HEK293T (cell line): ENCODE data around the gene UBE2N.
"Not testable (repeated sequence)": the region's sequence is repeated elsewhere in the genome, so short reads cannot be mapped to it uniquely, and the experiment has no call there.

ENCODE experiments used
- CTCF ChIA-PET: fragments of 350-600 bp; formaldehyde crosslinking; extraction: SDS; loops from one replicate; lab custom pipeline; 2021; ENCODE audit warnings: antibody characterized with exemption, inconsistent platforms; lab: Yijun Ruan, JAX
- POLR2A ChIA-PET: fragments of 350-600 bp; formaldehyde crosslinking; extraction: SDS; loops from one replicate; lab custom pipeline; 2020; ENCODE audit warnings: antibody characterized with exemption, inconsistent platforms; lab: Yijun Ruan, JAX
- DNase-seq: peaks from one replicate; pipeline ENCODE4 v3.0.0; 2012; ENCODE audit warnings: mixed read lengths; ENCODE audit errors: extremely low spot score
- ARNT ChIP-seq: fragments of 450-650 bp; IDR thresholded peaks from 2 replicates; pipeline ENCODE4 v1.6.1; 2017; ENCODE audit warnings: mild to moderate bottlenecking
- BHLHE40 ChIP-seq: fragments of 450-650 bp; IDR thresholded peaks from 2 replicates; pipeline ENCODE4 v1.6.1; 2016; ENCODE audit warnings: mild to moderate bottlenecking, moderate library complexity, borderline replicate concordance
- CTBP1 ChIP-seq: fragments of 450-650 bp; IDR thresholded peaks from 2 replicates; pipeline ENCODE4 v1.6.1; 2016; ENCODE audit warnings: borderline replicate concordance
- ELF4 ChIP-seq: fragments of 450-650 bp; IDR thresholded peaks from 2 replicates; pipeline ENCODE4 v1.6.1; 2017; ENCODE audit warnings: antibody characterized with exemption
- FOXA1 ChIP-seq: fragments of 450-650 bp; IDR thresholded peaks from 2 replicates; pipeline ENCODE4 v1.6.1; 2016; ENCODE audit warnings: mild to moderate bottlenecking
- FOXK2 ChIP-seq: fragments of 450-650 bp; IDR thresholded peaks from 2 replicates; pipeline ENCODE4 v1.6.1; 2016; ENCODE audit warnings: mild to moderate bottlenecking
- FOXM1 ChIP-seq: fragments of 450-650 bp; IDR thresholded peaks from 2 replicates; pipeline ENCODE4 v1.6.1; 2017; ENCODE audit warnings: mild to moderate bottlenecking, borderline replicate concordance
- HDGF ChIP-seq: fragments of 450-650 bp; IDR thresholded peaks from 2 replicates; pipeline ENCODE4 v1.6.1; 2017; ENCODE audit warnings: antibody characterized with exemption, borderline replicate concordance
- L3MBTL2 ChIP-seq: fragments of 450-650 bp; conservative IDR thresholded peaks from 2 replicates; pipeline ENCODE4 v1.6.1; 2016; ENCODE audit warnings: mild to moderate bottlenecking
- LEF1 ChIP-seq: fragments of 450-650 bp; IDR thresholded peaks from 2 replicates; pipeline ENCODE4 v1.6.1; 2017; ENCODE audit warnings: mild to moderate bottlenecking, borderline replicate concordance
- NFRKB ChIP-seq: fragments of 450-650 bp; IDR thresholded peaks from 2 replicates; pipeline ENCODE4 v1.6.1; 2016; ENCODE audit warnings: mild to moderate bottlenecking, moderate library complexity
- SP1 ChIP-seq: fragments of 450-650 bp; IDR thresholded peaks from 2 replicates; pipeline ENCODE4 v1.6.1; 2017
- SUZ12 ChIP-seq: fragments of 450-650 bp; IDR thresholded peaks from 2 replicates; pipeline ENCODE4 v1.6.1; 2016; ENCODE audit warnings: mild to moderate bottlenecking
- TARDBP ChIP-seq: fragments of 450-650 bp; IDR thresholded peaks from 2 replicates; pipeline ENCODE4 v1.6.1; 2016
- ZNF384 ChIP-seq: fragments of 450-650 bp; IDR thresholded peaks from 2 replicates; pipeline ENCODE4 v1.6.1; 2016
- TF ChIP-seq, protein P1 (sequence below): fragments of 450-650 bp; IDR thresholded peaks from 2 replicates; pipeline ENCODE4 v1.6.1; 2016

Gene UBE2N

DNA sequence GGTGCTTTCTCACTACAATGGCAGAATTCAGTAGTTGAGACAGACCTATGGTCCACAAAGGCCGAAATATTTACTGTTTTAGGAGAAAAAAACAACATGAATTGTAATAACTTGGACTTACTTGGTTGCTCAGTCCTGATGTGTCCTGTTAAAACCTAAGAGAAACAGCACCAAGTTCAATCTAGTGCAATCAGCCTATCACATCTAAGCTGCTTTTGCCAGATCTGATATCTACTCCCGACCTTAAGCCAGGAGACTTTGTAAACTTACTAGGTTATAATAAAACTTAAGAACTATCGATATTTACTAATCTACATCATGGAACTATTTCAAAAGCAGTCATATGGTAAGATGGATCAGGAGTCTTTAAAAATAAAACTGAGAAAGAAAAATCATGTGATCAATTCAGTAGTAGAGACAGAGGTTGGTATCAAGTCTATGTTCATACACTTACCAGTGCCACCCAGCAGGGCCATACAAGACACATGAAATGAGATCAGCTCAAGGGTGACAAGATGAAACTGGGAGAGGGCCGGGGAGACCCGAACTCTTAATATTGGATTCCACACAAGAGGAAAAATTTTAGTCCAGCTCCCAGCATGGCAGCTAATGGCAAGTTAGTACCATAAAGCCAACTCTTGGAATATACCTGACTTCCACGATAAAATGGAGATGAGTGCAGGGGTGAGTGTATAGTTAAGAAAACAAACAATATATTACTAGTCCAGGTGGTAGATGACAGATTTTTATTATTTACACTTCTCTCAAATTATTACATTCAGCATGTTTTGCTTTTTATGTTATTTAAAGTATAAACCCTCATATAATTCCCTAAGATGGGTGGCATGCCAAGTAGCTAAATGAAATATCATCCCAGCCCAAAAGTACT lies 36.5 kb downstream of the UBE2N start:
- CTCF ChIA-PET: interaction anchor here (0.7 to 2.3 kb wide), 3 partner anchors 8 to 478 kb away, joined by 3 to 7 read pairs (median 5); no protein-coding TSS in a partner anchor
- POLR2A ChIA-PET: interaction anchor here (0.7 kb wide), 1 partner anchor 37 kb away, joined by 3 read pairs; no protein-coding TSS in a partner anchor
- TF ChIP-seq FOXM1 (no peak), FOXK2 (no peak), LEF1 (no peak), CTBP1 (no peak), NFRKB (no peak), BHLHE40 (no peak), ARNT (no peak), SUZ12 (no peak), ZNF384 (no peak), L3MBTL2 (no peak), HDGF (no peak)
- TF ChIP-seq, protein P1, sequence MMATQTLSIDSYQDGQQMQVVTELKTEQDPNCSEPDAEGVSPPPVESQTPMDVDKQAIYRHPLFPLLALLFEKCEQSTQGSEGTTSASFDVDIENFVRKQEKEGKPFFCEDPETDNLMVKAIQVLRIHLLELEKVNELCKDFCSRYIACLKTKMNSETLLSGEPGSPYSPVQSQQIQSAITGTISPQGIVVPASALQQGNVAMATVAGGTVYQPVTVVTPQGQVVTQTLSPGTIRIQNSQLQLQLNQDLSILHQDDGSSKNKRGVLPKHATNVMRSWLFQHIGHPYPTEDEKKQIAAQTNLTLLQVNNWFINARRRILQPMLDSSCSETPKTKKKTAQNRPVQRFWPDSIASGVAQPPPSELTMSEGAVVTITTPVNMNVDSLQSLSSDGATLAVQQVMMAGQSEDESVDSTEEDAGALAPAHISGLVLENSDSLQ: no peak
- DNase-seq: no peak

DNA sequence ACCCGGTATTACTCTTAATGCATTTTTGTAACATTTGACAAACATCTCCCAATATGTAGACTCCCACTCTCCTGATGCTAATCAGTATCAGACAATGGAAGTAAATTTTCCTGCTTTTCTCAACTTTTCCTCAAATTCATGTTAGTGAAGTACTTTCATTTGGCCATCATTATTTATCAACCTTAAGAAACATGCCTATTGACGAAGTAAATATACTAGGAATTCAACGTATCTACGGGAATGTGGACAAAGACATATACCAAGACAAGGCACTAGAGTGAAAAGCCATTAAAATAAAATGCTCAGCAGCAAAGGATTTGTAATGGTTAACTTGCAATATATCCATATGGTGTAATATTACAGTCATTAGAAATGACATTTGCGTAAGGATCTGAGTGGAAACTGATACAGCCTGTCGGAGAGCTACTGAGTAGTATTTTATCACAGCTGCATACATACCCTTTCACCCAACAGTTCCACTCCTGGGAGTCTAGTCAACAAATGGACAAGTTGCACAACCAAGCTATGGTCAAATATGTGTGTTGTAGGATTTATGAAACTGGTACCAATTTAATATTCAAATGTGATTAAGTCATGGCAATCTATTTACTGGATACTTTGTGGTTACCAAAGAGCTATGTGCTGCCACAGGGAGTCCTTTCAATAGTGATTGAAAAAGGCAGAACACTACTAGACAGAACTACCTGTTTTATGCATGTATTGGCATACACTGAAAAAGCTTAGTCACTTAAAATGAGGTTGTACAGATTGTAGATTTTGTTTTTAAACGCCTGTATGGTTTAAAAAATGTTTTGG lies 37.6 kb downstream of the UBE2N start:
- TF ChIP-seq HDGF: no peak
- TF ChIP-seq L3MBTL2: no peak
- TF ChIP-seq NFRKB: no peak
- no peak for TF ChIP-seq ELF4
- TF ChIP-seq CTBP1: no peak
- TF ChIP-seq TARDBP: no peak
- TF ChIP-seq FOXM1: no peak
- ChIA-PET CTCF (interaction anchor here (0.6 to 2.3 kb wide), 4 partner anchors 16 to 477 kb away, joined by 3 to 7 read pairs (median 3); no protein-coding TSS in a partner anchor), POLR2A (interaction anchor here (0.7 kb wide), 1 partner anchor 38 kb away, joined by 3 read pairs; no protein-coding TSS in a partner anchor)

DNA sequence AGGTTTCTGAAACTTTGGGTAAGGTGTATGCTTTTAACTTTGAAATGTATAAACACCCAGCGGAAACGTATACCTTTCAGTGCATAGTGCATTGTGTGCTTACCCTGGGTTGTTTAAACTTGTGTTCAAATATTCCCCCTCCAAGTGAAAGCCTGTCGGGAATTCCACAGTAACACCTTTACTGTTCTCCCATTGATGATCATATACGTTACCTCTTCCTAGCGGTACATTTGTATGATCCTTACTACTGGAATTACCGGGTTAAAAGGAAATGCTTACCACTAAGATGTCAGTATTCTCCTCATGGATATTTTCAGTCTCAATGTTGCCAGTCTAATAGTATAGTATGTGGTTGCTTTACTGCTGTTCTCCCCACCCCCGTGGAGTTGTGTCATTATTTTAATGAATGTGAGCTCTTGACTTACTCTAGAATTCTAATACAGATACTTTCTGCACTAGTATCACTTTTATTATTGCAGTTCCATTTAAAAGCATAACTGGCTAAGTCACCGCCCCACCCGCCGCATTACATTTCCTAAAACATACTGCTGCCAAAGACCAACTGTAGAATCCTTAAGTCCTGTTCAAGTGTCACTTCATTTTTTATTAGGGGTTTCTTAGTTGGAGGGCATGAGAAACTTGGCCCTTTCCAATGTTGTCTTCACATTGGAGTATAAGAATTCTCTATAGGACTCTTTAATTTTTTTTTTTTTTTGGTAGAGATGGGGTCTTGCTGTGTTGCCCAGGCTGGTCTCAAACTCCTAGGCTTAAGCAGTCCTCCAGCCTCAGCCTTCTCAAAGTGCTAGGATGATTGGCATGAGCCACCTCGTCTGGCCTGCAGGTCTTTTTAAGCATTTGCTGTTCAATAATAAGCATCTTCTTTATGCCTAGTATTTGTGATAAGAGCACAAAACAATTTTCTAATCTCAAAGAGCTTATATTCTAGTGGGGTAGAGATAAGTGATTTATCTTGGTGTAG lies 39.1 kb downstream of the UBE2N start:
- POLR2A ChIA-PET: no interaction called here
- no peak for DNase-seq
- TF ChIP-seq FOXK2 (no peak), BHLHE40 (no peak), ELF4 (no peak), FOXA1 (no peak), FOXM1 (no peak), TARDBP (no peak), HDGF (no peak), LEF1 (no peak), SUZ12 (no peak), NFRKB (no peak), CTBP1 (no peak), SP1 (no peak), ARNT (no peak), L3MBTL2 (no peak), ZNF384 (no peak)
- TF ChIP-seq, protein P1: no peak
- CTCF ChIA-PET: no interaction called here

More for the DNA sequence above, 37.6 kb downstream of the UBE2N start:
- DNase-seq: no peak

DNA sequence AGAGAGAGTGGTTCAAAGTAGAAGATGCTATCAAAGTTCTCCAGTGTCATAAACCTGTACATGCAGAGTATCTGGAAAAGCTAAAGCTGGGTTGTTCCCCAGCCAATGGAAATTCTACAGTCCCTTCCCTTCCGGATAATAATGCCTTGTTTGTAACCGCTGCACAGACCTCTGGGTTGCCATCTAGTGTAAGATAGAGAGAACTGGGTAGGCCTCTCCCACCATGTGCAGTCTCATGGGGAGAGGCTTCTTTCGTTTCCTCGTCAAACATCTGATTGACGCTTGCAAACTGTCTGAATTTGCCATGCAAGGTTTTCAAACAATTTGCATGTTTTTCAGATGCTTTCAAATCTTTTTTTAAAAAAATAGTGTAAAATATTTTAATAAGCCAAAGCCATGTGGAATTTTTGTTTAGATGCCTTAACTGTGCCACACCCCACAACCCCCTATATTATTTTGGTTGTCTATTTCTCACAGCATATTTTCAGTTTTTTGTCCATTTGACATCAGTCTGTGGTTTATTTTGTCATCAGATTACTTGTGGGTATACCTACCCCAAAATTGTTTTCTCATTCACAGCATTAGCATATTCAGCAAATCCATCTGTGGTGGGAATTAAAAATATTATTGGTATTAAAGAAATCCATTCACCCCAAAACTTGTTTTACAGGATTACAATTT lies 42.4 kb downstream of the UBE2N start:
- CTCF ChIA-PET, DNase-seq, POLR2A ChIA-PET: not testable (repeated sequence)

DNA sequence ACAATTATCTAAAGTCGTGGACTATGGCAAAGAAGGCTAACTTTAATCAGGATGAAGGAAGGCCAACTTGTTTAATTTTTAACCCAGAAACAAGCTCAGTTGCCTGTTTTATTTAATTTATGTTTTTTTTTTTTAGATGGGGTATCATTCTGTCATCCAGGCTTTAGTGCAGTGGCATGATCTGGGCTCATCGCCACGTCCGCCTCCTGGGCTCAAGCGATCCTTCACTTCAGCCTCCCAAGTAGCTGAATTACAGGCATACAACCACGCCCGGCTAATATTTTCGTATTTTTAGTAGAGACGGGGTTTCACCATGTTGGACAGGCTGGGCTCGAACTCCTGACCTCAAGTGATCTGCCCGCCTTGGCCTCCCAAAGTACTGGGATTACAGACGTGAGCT lies 44.3 kb downstream of the UBE2N start:
- TF ChIP-seq ZNF384 (no peak), ARNT (no peak), FOXK2 (no peak), CTBP1 (no peak), L3MBTL2 (no peak), FOXM1 (no peak), LEF1 (no peak), SUZ12 (no peak), BHLHE40 (no peak), ELF4 (no peak), HDGF (no peak), FOXA1 (no peak), TARDBP (no peak), NFRKB (no peak), SP1 (no peak)
- TF ChIP-seq, protein P1: no peak
- ChIA-PET CTCF (interaction anchor here (0.5 to 2.6 kb wide), 10 partner anchors 8 to 581 kb away, joined by 3 to 13 read pairs (median 4); no protein-coding TSS in a partner anchor), POLR2A (no interaction called here)

More for the DNA sequence above, 44.3 kb downstream of the UBE2N start:
- no peak for DNase-seq
